NCI-H1694 (cell line): Measurements from ENCODE around the gene FKBP8.
"Not testable (repeated sequence)": the region's sequence is repeated elsewhere in the genome, so short reads cannot be mapped to it uniquely, and the experiment has no call there.

ENCODE experiments used
- DNase-seq: peaks from one replicate; lab custom pipeline; 2025; lab: John Stamatoyannopoulos, UW

Gene FKBP8

GRCh38 chr19:18542941-18543813 lies at the start of gene FKBP8:
TSS of gene FKBP8 (minus strand) at chr19:18543573. CDS start at chr19:18541970, 1,603 bp downstream.
- peak; percentile 82 for DNase-seq

GRCh38 chr19:18592732-18593131 lies 49.4 kb upstream of the FKBP8 start:
- not testable (repeated sequence) for DNase-seq

GRCh38 chr19:18591735-18592385 lies 48.5 kb upstream of the FKBP8 start:
- peak; percentile 41 for DNase-seq

DNA sequence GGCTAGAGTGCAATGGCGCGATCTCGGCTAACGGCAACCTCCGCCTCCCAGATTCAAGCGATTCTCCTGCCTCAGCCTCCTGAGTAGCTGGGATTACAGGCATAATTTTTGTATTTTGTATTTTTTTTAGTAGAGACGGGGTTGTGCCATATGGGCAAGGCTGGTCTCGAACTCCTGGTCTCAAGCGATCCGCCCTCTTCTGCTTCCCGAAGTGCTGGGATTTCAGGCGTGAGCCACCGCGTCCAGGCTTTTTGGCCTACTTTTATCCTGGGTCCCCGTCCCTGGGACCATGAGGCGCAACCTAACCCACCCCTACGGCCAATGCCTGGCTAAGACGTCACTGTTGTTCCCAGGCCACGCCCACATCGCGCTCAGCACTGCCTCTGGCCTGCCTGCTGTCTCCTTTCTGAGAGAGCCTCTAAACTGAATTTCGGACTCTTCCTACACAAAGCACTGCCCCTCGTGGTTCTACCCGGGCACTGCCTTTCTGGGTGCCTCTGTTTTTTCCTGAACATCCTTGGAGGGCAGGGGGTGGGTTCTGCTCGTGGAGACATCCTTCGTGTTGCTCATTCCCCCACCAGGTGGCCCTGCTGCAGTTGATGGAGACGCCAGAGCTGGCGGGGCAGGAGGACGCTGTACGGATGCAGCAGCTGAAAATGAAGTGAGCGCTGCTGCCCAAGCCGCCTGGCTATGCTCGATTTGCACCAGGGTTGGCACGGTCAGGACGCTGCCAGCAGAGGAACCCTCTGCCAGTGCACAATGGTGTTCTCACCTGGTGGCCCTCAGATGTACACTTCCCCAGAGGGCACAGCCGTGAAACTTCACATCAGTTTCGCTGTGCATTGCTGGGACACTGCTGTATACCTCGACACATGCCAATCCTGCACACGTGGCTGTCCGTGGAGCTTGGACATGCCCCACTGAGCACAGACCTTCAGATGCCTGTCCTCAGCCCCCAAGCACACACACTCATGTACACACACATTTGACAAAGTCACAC lies 47.2 kb upstream of the FKBP8 start:
- peak; percentile 99 for DNase-seq

DNA sequence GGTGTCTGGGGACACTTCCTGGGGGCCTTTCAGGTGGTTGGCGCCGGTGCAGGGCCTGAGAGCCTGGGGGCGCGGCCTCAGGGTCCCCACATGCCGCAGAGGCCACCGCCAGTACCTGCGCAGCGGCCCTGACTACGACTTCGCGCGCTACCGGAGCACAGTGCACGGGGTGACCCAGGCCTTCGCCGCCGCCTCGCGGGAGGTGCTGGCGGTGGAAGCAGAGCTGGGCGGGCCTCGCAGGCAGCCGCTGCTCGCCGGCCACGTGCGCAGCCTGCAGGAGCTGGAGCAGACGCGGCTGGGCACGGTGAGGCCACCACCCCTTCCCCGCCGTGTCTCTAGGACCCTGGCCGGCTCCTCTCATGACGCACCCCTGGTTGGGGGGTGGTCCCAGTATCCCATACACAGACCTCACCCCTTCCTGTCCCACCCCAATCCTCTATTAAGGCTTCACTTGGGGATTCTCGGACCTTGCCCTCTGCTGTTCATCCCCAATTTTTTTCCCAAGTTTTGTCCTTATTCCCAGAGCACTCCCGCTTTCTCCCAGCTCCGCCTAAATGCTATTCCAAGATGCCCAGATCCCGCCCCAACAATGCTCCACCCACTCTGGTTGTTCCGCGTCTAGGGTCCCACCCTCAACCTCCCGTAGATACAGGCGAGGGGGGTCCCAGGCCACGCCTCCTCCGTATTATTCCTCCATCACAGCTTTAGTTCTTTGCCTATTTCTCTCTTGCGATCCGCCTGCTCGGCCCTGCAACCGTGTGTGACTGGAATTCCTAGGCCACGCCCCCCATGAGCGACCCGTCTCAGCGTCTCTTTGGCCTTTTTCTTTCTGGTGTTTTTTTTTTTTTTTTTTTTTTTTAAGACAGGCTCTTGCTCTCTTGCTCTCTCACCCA lies 46.3 kb upstream of the FKBP8 start:
- DNase-seq = peak; percentile 96

DNA sequence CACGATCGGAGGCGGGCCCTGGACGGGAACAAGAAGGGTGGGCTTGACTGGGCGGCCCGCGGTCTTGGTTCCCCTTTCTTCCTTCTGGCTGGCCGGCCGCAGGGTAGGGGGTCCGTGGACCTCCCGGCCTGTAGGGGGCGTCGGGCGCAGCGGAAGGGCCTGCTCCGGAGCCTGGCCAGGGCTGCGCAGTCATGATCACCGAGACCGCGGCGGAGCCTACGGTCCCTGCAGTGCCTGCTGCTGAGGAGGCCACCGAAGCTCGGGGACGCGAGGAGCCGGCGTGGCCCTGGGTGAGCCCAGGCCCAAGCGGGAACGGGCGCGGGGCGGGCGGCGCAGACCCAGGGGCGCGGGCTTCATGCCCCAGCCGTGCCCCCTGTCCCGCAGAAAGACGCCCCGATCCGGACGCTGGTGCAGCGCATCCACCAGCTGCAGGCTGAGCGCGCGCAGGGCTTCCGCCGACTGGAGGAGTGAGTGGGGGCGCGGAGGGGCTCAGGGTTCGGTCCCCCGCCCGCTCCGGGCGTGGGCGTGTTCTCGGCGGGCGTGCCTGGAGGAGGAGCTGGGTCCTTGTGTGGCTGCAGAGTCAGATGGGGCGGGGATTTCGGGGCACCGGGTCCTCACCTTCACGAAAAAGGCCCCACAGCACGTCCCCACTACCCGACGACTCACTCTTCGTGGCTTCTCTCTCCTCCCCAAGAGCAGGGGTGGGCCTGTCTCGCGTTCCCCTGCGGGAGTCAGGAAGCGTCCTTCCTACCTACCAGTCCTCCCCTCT lies 45.4 kb upstream of the FKBP8 start, which contains the start of gene REX1BD:
TSS of gene REX1BD (plus strand) at position 188 of the 769 bp plus-strand sequence. CDS start at position 192, 4 bp downstream.
- DNase-seq = peak; percentile 63

- no peak for DNase-seq
Measured at GRCh38 chr19:18587962-18588610, 44.7 kb upstream of the FKBP8 start.

- DNase-seq = no peak
Measured at GRCh38 chr19:18587561-18587960, 44.2 kb upstream of the FKBP8 start.

GRCh38 chr19:18586306-18586705 lies 42.9 kb upstream of the FKBP8 start:
- no peak for DNase-seq

DNA sequence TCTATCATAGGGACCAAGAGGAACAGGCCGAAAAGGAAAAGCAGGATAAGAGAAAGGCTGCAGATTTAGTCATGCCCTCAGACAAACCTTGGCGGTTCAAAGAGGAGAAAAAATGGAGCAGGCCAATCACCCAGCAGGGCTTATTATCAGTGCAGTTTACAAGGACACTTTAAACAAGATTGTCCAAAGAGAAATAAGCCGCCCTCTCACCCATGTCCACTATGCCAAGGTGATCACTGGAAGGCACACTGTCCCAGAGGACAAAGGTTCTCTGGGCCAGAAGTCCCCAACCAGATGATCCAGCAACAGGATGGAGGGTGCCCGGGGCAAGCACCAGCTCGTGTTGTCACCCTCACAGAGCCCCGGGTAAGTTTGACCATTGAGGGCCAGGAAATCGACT lies 36.9 kb upstream of the FKBP8 start:
- DNase-seq = no peak

DNA sequence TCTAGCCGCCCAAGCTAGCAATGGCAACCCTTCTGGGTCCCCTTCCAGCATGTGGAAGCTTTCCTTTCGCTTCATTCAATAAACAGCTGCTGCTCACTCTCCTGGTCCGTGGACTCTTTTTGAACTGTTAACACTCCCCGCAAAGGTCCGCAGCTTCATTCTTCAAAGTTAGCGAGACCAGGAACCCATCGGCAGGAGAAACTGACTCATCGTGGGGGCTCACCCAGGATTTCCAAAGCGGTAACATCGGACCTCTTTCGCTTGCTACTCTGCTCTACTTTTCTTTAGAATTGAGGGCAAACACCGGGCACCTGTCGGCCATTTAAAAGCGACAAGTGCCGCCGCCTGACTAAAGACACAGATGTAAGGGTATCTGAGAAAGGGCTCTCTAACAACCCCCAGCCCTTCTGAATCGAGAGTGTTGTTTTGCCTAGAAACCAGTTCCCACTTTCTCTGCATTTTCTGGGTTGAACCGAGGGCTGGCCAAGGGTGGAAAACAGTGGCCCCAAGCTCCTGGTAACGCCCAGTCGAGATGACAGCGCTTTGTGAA lies 34.1 kb upstream of the FKBP8 start:
- no peak for DNase-seq

DNA sequence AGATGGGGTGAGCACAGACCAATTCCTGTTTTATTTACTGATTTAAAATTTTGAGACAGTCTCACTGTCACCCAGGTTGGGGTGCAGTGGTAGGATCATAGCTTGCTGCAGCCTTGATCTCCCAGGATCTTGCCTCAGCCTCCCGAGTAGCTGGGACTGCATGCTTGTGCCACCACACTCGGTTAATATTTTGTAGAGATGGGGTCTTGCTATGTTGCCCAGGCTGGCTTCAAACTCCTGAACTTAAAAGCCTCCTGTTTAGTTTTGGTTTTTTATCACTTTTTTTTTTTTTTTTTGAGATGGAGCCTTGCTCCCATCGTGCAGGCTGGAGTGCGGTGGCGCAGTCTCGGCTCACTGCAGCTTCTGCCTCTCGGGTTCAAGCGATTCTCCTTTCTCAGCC lies 33.0 kb upstream of the FKBP8 start:
- DNase-seq = no peak

- DNase-seq = no peak
Measured at GRCh38 chr19:18574691-18575291, 31.4 kb upstream of the FKBP8 start.

- peak; percentile 96 for DNase-seq
Measured at GRCh38 chr19:18571564-18572344, 28.4 kb upstream of the FKBP8 start, which contains the start of gene UBA52. TSS of gene UBA52 (plus strand) at chr19:18571857. CDS start at chr19:18573301, 1,444 bp downstream.

GRCh38 chr19:18568367-18568766 lies 25.0 kb upstream of the FKBP8 start:
- DNase-seq = no peak

DNA sequence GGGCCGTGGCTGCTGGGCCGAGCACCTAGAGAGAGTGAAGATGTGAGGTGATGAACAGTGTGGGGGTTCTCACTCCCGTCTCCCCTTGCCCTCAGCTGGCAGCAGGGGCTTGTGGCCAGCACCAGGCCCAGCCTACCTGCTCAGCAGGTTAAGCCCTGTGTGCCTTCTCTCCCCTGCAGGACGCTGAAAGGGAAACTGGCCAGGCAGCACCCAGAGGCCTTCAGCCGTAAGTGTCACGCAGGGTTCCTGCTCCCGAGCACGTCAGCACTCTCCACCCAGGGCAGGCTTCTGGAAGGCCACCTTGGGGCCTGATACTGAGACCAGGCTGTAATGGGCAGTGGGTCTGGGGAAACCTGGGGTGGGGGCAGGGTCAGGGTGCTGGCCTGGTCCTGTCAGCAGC lies 23.6 kb upstream of the FKBP8 start:
- DNase-seq = no peak

DNA sequence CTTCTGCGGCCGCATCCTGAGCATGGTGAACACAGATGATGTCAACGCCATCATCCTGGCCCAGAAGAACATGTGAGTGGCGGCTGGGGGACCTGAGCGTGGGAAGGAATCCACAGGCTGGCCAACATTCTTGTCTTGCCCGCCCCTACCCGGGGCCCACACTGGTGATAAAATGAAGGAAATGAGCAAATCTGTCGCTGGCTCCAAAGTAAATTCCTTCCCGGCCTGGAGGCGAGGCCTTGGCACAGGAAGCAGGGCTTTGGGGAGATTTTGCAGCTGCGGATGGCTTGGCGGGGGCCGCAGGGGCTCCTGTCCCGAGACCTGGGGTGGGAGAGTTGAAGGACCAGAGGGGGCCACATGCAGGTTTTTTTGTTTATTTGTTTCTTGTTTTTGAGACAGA lies 18.7 kb upstream of the FKBP8 start:
- no peak for DNase-seq

DNA sequence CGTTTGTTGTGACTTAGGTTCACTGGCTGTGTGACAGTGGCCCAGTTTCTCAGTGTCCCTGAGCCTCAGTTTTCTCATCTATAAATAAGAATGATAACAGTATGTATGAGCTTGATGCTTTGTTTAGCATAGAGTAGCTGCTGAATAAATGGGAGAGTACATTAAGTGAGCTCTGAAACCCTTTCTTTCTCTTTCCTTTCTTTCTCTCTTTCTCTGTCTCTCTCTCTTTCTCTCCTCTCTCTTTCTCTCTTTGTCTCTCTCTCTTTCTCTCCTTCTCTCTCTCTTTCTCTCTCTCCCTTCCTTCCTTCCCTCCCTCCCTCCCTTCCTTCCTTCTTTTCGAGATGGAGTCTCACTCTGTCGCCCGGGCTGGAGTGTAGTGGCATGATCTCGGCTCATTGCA lies 16.3 kb upstream of the FKBP8 start:
- DNase-seq = no peak
